Superior temporal gyrus (tissue), 1 donor: Measurements from ENCODE around the gene NFIX.

ENCODE experiments used
- DNase-seq: peaks from one replicate; pipeline ENCODE4 v3.0.0-alpha.2; 2016; ENCODE audit errors: extremely low spot score

NFIX gene

GRCh38 chr19:13091400-13092157 lies 96.3 kb downstream of the NFIX start:
- peak; percentile 67 for DNase-seq

- DNase-seq = peak; percentile 14
Observed at GRCh38 chr19:13092158-13092543, 96.9 kb downstream of the NFIX start.

GRCh38 chr19:13092606-13093235 lies 97.4 kb downstream of the NFIX start:
- DNase-seq = peak; percentile 16

- DNase-seq = peak; percentile 94
Observed at GRCh38 chr19:13093407-13094105, 98.3 kb downstream of the NFIX start.

- DNase-seq = no peak
Observed at GRCh38 chr19:13094106-13094504, 98.8 kb downstream of the NFIX start.

- peak; percentile 7 for DNase-seq
Observed at GRCh38 chr19:13094771-13095392, 99.6 kb downstream of the NFIX start.

GRCh38 chr19:13095393-13095784 lies 100.1 kb downstream of the NFIX start:
- peak; percentile 3 for DNase-seq

- peak; percentile 10 for DNase-seq
Observed at GRCh38 chr19:13095934-13096927, 101.0 kb downstream of the NFIX start.

GRCh38 chr19:13097033-13097462 lies 101.8 kb downstream of the NFIX start:
- peak; percentile 28 for DNase-seq

- DNase-seq = no peak
Observed at GRCh38 chr19:13097463-13098258, 102.4 kb downstream of the NFIX start.

- DNase-seq = no peak
Observed at GRCh38 chr19:13098277-13099072, 103.2 kb downstream of the NFIX start.

GRCh38 chr19:13099073-13099999 lies 104.1 kb downstream of the NFIX start:
- DNase-seq = no peak

- no peak for DNase-seq
Observed at GRCh38 chr19:13100031-13100588, 104.8 kb downstream of the NFIX start.

GRCh38 chr19:13100841-13101589 lies 105.7 kb downstream of the NFIX start:
- peak; percentile 6 for DNase-seq

- no peak for DNase-seq
Observed at GRCh38 chr19:13101590-13102415, 106.5 kb downstream of the NFIX start.

- no peak for DNase-seq
Observed at GRCh38 chr19:13102416-13102665, 107.1 kb downstream of the NFIX start.
